Measurements from ENCODE around the gene STRA8.

The STRA8 gene

GRCh38 chr7:135192914-135193536 lies 40.6 kb upstream of the STRA8 start:
- no peak for TF ChIP-seq USF1 (IDR thresholded peaks at IDR 0.05)
- TF ChIP-seq YY1 (IDR thresholded peaks at IDR 0.05; ENCODE audit: low read depth), result no peak
- TF ChIP-seq REST (IDR thresholded peaks at IDR 0.05; ENCODE audit: low read depth), result no peak

GRCh38 chr7:135193615-135194081 lies 40.0 kb upstream of the STRA8 start:
- TF ChIP-seq TEAD4 (IDR thresholded peaks at IDR 0.05), result no peak

- no peak for TF ChIP-seq EGR1 (IDR thresholded peaks at IDR 0.05)
- no peak for TF ChIP-seq TAF1 (IDR thresholded peaks at IDR 0.05; ENCODE audit: low read depth)
- TF ChIP-seq FOXM1 (IDR thresholded peaks at IDR 0.05; ENCODE audit: borderline replicate concordance, low read depth), result no peak
- no peak for TF ChIP-seq NFIC (IDR thresholded peaks at IDR 0.05)
- no peak for TF ChIP-seq RAD21 (IDR thresholded peaks at IDR 0.05; ENCODE audit: low read depth)
- TF ChIP-seq TEAD4 (IDR thresholded peaks at IDR 0.05), result no peak
- TF ChIP-seq EP300 (IDR thresholded peaks at IDR 0.05; ENCODE audit: borderline replicate concordance), result no peak
- TF ChIP-seq CEBPB (IDR thresholded peaks at IDR 0.05), result no peak
These were observed 39.0 kb upstream of the STRA8 start for GRCh38 chr7:135194494-135195095.

GRCh38 chr7:135195156-135195555 lies 38.5 kb upstream of the STRA8 start:
- no peak for TF ChIP-seq CREB1 (IDR thresholded peaks at IDR 0.05; ENCODE audit: low read depth)
- TF ChIP-seq EGR1 (IDR thresholded peaks at IDR 0.05), result no peak
- TF ChIP-seq TCF12 (IDR thresholded peaks at IDR 0.05; ENCODE audit: low read depth), result no peak
- TF ChIP-seq RAD21 (IDR thresholded peaks at IDR 0.05; ENCODE audit: low read depth), result no peak
- TF ChIP-seq CEBPB (IDR thresholded peaks at IDR 0.05), result no peak
- no peak for TF ChIP-seq TEAD4 (IDR thresholded peaks at IDR 0.05)
- TF ChIP-seq TAF1 (IDR thresholded peaks at IDR 0.05; ENCODE audit: low read depth), result no peak
- no peak for TF ChIP-seq FOXM1 (IDR thresholded peaks at IDR 0.05; ENCODE audit: borderline replicate concordance, low read depth)
- no peak for TF ChIP-seq USF1 (IDR thresholded peaks at IDR 0.05)
- TF ChIP-seq ZBTB7A (IDR thresholded peaks at IDR 0.05; ENCODE audit: low read depth), result no peak

- TF ChIP-seq CREB1 (IDR thresholded peaks at IDR 0.05; ENCODE audit: low read depth) (no peak), NFIC (IDR thresholded peaks at IDR 0.05) (peak; percentile 30; the same call in 1 of the 2 replicates)
These were observed 37.5 kb upstream of the STRA8 start for GRCh38 chr7:135195968-135196629.

GRCh38 chr7:135197343-135197742 lies 36.3 kb upstream of the STRA8 start:
- no peak for TF ChIP-seq USF1 (IDR thresholded peaks at IDR 0.05)
- TF ChIP-seq CEBPB (IDR thresholded peaks at IDR 0.05), result no peak
- TF ChIP-seq CREB1 (IDR thresholded peaks at IDR 0.05; ENCODE audit: low read depth), result no peak
- TF ChIP-seq EGR1 (IDR thresholded peaks at IDR 0.05), result no peak
- TF ChIP-seq MAX (IDR thresholded peaks at IDR 0.05), result no peak
- TF ChIP-seq YY1 (IDR thresholded peaks at IDR 0.05; ENCODE audit: low read depth), result no peak
- TF ChIP-seq TCF12 (IDR thresholded peaks at IDR 0.05; ENCODE audit: low read depth), result no peak
- TF ChIP-seq FOXM1 (IDR thresholded peaks at IDR 0.05; ENCODE audit: borderline replicate concordance, low read depth), result no peak
- no peak for TF ChIP-seq ZBTB7A (IDR thresholded peaks at IDR 0.05; ENCODE audit: low read depth)
- TF ChIP-seq NFIC (IDR thresholded peaks at IDR 0.05), result no peak
- no peak for TF ChIP-seq TAF1 (IDR thresholded peaks at IDR 0.05; ENCODE audit: low read depth)
- TF ChIP-seq REST (IDR thresholded peaks at IDR 0.05; ENCODE audit: low read depth), result no peak
